Fibroblast of the aortic adventitia (primary cell): Measurements from ENCODE around the gene PPP4R1. TPM values are rescaled to one million over a fixed set of nuclear protein-coding genes. Genes with fewer than 3 reads are reported as not detected.
A peak's percentile ranks its signal among the peaks of the same experiment; 100 is the strongest.

Experiments used
- DNase-seq: peaks from one replicate; pipeline ENCODE4 v3.0.0-alpha.2; 2010; ENCODE audit warnings: low read depth
- H3K4me3 ChIP-seq: 2 replicates; pipeline ENCODE4 v1.5.1; 2011; ENCODE audit warnings: low read depth, mild to moderate bottlenecking, control low read depth, low read length, moderate library complexity
- small RNA-seq: library from RNA; depleted of rRNA; stranded (forward); fragments of <200 nt; gene quantifications from one replicate; pipeline ENCODE3, GENCODE V24; 2012
- total RNA-seq: library from RNA; depleted of rRNA; stranded (reverse); fragments of >200 nt; gene quantifications from 2 replicates; pipeline ENCODE4 v1.2.3, GENCODE V29; 2012; ENCODE audit warnings: low replicate concordance
- TF ChIP-seq, protein P1 (sequence below): IDR thresholded peaks from 2 replicates; pipeline ENCODE4 v1.5.1; 2011; ENCODE audit warnings: mild to moderate bottlenecking, low read length, control low read depth, inconsistent platforms; ENCODE audit not compliant: insufficient read depth

Gene PPP4R1
- total RNA-seq, 1 donor = 107 TPM

DNA sequence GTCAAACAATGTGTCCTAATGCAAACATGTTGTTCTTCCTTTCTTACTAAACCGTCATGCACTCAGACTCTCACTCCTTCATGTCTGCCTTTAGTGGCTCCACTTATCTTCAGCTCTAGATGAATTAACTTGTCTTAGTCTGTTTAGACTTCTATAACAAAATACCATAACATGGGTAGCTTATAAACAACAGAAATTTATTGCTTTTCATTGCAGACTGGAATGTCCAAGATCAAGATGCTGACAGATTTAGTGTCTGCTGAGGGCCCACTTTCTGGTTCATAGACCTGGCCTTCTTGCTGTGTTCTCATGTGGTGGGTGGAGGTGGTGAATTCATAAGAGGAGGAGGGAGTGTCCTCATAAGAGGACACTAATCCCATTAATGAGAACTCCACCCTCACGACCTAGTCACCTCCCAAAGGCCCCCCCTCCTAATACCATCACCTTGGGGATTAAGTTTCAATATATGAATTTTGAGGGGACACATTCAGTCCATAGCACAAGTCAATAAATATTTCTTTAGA, 106.7 kb downstream of the PPP4R1 start:
- TF ChIP-seq, protein P1, sequence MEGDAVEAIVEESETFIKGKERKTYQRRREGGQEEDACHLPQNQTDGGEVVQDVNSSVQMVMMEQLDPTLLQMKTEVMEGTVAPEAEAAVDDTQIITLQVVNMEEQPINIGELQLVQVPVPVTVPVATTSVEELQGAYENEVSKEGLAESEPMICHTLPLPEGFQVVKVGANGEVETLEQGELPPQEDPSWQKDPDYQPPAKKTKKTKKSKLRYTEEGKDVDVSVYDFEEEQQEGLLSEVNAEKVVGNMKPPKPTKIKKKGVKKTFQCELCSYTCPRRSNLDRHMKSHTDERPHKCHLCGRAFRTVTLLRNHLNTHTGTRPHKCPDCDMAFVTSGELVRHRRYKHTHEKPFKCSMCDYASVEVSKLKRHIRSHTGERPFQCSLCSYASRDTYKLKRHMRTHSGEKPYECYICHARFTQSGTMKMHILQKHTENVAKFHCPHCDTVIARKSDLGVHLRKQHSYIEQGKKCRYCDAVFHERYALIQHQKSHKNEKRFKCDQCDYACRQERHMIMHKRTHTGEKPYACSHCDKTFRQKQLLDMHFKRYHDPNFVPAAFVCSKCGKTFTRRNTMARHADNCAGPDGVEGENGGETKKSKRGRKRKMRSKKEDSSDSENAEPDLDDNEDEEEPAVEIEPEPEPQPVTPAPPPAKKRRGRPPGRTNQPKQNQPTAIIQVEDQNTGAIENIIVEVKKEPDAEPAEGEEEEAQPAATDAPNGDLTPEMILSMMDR = no peak
- no peak for DNase-seq

DNA sequence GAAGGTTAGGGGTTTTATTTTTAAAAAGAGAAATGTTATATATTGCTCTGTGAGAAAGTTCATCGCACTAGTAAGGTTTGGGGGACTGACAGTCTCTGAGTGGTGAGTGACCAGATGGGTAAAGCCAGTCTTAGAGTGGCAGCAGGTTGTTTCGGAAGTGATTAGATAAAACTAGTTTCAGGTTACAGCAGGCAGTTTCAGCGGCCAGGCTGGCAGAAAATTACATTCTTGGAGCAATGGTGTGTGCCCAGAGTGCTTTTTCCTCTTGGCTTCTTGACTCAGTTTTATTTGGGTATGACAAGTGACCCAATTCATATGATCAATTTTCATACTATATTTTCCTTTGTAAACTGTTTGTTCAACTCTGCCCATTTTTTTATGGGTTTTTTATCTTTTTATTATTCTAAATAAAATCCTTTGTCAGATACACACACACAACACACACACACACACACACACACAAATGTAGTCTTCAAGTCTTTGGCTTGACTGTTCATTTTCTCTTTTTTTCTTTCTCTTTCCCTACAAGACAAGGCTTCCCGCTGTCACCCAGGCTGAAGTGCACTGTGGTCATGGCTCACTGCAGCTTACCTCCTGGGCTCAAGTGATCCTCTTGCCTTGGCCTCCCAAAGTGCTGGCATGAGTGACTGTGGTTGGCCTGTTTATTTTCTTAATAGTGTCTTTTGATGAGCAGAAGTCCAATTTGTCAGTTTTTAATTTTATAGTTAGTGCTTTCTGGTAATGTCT, 108.1 kb downstream of the PPP4R1 start:
- peak; percentile 39 for DNase-seq
- TF ChIP-seq, protein P1 = no peak
- no peak overlapping the region for H3K4me3 ChIP-seq

More for the DNA sequence above, 106.7 kb downstream of the PPP4R1 start:
- no peak overlapping the region for H3K4me3 ChIP-seq

Small RNA genes lying within 50 kb of the gene (small RNA-seq; reads per million reads assigned to genes)
- gene RNU2-27P (not detected), gene RNU6-903P (not detected)

Other genes starting within 250 kb of the PPP4R1 start
- 77.2 and 100 TPM in 2 replicates for gene RALBP1, start 139.0 kb downstream of the PPP4R1 start, total RNA-seq
- gene RAB31, start 93.7 kb upstream of the PPP4R1 start, total RNA-seq = 68.4 and 90.4 TPM in 2 replicates